Superior temporal gyrus (tissue), 1 donor: ENCODE measurements around the gene UBE2D2.
A peak's percentile ranks its signal among the peaks of the same experiment; 100 is the strongest.
"Not testable (repeated sequence)": the region's sequence is repeated elsewhere in the genome, so short reads cannot be mapped to it uniquely, and the experiment has no call there.

Source experiments
- DNase-seq: peaks from one replicate; pipeline ENCODE4 v3.0.0-alpha.2; 2016; ENCODE audit errors: extremely low spot score

UBE2D2 gene

DNA sequence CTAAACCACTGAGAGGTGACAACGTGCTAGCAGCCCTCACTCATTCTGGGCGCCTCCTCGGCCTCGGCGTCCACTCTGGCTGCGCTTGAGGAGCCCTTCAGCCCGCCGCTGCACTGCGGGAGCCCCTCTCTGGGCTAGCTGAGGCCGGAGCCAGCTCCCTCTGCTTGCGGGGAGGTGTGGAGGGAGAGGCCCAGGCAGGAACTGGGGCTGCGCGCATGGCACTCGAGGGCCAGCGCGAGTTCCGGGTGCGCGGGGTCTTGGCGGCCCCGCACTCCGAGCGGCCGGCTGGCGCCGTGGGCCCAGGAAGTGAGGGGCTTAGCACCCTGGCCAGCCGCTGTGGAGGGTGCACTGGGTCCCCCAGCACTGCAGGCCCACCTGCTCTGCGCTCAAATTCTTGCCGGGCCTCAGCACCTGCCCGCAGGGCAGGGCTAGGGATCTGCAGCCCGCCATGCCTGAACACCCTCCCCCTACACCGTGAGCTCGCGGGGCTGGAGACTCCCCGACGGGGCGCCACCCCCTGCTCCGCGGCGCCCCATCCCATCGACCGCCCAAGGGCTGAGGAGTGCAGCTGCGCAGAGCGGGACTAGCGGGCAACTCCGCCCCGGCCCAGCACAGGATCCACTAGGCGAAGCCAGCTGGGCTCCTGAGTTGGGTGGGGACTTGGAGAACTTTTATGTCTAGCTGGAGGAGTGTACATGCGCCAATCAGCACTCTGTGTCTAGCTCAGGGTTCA is 11.8 kb upstream of the UBE2D2 start:
- DNase-seq: no peak

DNA sequence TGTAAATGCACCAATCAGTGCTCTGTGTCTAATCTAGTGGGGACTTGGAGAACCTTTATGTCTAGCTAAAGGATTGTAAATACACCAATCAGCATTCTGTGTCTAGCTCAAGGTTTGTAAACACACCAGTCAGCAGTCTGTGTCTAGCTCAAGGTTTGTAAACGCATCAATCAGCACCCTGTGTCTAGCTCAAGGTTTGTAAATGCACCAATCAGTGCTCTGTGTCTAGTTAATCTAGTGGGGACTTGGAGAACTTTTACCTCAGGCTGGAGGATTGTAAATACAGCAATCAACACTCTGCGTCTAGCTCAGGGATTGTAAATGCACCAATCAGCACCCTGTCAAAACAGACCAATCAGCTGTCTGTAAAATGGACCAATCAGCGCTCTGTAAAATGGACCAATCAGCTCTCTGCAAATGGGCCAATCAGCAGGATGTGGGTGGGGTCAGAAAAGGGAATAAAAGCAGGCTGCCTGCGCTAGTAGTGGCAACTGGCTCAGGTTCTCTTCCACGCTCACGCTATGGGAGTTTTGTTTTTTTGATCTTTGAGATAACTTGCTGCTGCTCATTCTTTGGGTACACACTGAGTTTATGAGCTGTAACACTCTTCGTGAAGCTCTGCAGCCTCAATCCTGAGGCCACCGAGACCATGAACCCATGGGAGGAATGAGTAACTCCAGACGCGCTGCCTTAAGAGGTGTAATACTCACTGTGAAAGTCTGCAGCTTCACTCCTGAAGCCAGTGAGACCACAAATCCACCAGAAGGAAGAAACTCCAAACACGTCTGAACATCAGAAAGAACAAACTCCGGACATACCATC is 10.9 kb upstream of the UBE2D2 start:
- DNase-seq: not testable (repeated sequence)

DNA sequence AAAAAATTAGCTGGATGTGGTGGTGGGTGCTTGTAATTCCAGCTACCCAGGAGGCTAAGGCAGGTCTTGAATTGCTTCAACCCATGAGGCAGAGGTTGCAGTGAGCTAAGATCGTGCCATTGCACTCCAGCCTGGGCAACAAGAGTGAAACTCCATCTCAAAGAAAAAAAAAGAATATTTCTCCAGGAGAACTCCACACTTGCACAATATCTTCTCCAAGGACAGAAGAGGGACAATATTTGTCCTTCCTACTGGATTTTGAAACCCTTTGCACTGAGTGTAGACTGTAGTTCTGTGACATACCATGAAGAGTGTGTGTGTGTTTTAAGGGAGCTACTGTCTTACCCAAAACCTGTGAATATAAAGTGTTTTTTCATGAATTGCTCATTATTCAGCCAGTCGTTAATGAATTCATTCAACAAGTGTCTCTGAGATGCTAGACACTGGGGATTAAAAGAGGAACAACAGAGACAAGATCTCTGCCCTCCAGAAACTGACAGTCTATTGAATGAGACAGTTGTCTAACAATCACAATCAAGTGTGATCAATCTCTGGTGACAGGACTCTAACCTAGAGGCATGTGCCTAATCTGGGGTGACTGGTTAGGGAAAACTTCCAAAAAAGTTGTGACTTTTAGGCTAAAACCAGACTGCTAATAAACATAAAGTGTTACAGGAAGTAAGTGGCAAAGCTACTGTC is 9.8 kb upstream of the UBE2D2 start:
- no peak for DNase-seq

DNA sequence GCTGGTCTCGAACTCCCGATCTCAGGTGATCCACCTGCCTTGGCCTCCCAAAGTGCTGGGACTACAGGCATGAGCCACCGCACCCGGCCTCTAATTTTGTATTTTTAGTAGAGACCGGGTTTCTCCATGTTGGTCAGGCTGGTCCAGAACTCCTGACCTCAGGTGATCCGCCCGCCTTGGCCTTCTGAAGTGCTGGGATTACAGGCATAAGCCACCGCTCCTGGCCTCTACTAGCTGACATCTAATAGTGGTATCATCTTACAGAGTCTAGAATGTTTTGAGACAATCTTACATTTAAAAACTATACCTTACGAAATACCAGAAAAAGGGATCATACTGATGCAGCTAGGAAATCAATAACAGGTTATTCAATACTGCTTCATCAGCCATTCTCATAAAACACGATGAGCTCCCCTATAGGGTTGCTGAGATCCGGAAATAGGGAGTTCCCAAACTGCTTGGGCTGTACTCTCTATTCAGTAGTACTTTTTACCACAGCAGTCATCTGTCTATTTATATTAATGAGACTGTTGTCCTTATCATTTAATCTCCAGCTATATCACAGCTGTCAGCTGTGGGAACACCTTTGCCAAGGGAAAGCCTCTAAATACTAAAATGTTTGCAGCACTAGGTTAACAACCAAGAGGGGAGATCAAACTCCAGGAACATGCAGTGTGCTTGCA is 8.1 kb upstream of the UBE2D2 start:
- DNase-seq: no peak

DNA sequence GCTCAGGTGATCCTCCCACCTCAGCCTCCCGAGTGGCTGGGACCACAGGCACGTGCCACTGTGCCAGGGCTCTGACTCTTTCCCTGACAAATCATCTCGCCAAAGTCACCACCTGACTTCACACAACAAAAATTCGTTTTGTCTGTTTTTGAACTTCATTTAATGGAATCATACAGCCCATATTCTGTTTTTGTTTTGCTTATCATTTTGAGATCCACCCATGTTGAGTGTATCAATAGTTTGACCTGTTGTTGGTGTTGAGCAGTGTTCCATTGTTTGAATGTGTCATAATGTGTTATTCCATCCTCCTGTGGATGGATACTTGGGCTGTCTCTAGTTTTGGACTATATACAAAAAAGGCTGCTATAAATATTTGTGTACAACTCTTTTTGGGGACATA is 6.9 kb upstream of the UBE2D2 start:
- DNase-seq: no peak

DNA sequence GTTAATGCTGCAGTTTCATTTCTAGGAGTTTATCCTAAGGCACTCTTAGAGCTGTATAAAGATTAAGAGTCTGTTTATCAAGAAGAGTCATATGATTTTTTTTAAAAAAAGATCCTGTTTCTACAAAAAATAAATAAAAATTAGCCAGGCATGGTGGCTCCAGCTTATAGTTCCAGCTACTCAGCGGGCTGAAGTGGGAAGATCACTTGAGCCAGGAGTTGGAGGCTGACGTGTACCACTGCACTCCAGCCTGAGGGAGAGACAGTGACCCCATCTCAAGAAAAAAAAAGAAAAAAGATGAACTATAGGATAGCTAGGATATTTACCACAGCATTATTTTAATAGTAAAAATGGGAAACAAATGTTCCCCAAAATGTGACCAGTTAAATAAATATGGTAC is 3.3 kb upstream of the UBE2D2 start:
- no peak for DNase-seq

DNA sequence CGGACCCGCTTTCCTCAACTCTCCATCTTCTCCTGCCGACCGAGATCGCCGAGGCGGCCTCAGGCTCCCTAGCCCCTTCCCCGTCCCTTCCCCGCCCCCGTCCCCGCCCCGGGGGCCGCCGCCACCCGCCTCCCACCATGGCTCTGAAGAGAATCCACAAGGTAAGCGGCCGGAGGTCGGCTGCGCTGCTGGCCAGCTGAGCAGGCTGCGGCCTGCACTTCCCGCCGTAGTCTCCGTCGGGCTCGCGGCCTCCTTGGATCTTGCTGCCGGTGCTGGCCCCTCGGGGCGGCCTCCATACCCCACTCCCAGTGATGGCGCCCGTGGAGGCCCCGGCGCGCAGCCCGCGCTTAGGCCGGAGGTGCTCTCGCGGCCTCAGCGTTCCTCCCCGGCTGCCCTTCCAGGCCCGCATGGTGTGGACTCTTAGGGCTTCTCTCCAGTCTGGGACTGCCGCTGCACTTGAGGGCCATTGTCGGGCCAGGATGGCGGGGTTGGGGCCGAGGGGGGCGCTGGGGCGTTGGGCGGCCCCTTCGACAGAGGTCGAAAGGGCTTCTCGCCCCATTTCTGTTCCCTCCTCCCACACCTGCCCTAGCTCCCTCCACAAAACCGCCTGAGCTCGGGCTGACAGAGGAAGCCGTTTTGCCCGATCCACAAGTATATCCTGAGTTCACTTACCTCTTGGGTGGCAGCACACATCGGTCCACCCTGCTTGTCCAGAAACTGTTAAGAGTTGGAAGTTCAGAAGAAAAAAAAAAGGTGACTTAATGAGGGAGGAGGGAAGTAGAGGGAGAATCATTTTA is 714 bp downstream of the UBE2D2 start:
- no peak for DNase-seq

DNA sequence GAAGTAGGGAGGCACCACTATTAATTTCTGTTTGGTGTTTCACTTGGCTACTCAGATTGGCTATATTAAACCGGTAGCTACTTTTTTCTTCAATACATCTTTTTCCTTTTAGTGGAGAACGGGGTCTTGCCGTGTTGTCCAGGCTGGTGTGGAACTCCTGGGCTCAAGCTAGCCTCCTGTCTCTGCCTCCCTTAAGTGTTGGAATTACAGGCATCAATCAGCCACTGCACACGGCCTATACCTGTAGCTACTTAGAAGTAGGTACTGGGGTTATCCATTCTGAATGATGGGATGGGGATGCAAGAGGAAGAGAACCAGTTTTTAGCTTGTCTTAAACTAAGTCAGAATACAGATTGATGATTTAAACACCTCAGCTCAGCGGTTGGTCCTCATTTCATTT is 1.7 kb downstream of the UBE2D2 start:
- DNase-seq: no peak

DNA sequence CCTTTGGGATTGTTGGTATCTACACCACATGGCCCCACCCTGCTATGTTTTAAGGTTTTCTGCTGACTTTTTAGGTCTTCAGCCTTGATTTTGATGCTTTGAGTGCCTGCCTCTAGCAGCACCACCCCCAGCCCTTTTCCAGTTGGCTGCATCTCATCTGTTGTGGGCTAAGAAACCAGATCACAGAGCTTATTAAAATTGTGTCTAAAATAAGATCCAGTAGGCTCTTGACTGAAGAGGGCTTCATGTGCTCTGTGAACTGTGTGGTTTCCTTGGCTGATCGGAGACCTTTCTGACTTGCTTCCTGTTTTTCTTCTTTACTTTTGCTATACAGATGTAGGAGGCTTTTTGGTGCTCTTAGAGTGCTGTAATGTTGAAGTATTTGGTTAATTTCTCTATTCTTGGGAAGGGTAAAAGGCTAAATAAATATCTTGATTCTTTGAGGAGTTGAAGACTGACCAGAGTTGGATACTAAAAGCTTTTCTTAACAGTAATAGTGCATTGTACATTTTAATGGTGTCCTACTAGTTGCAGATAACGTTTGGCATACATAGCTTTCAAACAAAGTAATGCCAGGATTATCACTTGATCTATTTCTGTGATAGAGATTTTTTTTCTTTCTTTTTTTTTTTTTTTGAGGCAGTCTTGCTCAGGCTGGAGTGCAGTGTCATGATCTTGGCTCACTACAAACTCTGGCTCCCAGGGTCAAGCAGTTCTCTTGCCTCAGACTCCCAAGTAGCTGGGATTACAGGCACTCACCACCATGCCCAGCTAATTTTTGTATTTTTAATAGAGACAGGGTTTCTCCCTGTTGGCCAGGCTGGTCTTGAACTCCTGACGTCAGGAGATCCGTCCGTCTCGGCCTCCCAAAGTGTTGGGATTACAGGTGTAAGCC is 4.5 kb downstream of the UBE2D2 start:
- no peak for DNase-seq

DNA sequence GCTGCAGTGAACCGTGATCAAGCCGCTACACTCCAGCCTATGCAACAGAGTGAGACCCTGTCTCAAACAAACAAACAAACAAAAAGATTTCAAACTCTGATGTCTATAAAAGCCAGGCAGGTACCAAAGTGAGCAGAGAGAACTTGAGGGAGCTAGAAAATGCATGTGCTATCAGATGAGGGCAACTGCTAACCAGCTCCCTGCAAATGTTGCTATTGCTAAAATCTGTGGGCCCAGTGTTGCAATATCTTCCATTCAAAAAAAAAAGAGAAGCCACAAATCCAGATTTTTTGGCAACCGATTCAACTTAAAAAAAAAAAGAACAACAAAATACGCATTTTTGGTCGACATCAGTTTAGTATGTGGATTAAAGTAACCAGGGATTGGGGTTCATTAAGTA is 5.5 kb downstream of the UBE2D2 start:
- DNase-seq: no peak

DNA sequence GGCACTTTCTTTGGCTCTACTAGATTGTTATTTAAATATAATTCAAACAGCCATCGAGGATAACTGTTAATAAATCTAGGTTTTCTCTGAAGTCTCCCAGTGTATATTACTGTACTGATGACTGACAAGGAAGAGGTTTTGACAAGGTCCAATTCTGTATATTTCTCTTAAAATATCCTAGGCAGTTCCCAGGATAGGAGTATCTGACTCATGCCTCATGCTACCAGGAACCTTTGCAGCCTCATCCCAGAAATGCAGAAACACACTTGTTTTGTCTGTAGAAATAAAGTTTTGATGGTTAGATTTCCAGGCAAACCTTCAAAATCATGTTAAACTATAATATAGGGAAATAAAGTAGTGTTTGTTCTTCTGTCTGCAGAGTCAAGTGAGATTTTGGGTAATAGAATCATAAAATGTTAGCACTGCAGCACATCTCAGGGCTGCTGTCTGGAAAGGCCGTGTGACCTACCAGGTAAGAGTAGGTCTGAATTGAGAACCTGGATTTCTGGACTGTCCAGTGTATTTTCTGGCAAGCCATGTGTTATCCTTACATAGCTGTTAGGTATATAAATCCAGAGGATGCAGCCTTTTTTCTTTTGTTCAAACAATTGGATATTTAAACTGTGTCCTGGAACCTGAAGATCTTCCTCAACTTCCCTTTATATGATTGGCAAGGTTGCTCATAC is 8.3 kb downstream of the UBE2D2 start:
- no peak for DNase-seq

DNA sequence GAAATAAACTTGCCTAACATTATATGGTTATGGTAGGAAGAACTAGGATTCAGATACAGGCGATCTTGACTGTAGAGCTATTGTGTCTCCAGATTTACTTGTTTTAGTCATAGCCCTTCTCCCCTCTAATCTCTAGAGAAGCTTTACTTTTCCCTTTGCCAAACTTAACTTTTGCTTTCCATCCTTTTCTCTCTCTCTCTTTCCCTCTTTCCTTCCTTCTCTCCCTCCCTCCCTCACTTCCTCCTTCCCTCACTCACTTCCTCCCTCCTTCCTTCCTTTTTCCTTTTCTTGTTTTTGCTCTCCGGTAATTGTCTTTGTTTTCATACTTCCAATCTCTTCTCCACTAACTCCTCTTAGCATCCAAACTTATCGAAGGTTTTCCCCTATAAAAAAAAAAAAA is 10.4 kb downstream of the UBE2D2 start:
- no peak for DNase-seq

DNA sequence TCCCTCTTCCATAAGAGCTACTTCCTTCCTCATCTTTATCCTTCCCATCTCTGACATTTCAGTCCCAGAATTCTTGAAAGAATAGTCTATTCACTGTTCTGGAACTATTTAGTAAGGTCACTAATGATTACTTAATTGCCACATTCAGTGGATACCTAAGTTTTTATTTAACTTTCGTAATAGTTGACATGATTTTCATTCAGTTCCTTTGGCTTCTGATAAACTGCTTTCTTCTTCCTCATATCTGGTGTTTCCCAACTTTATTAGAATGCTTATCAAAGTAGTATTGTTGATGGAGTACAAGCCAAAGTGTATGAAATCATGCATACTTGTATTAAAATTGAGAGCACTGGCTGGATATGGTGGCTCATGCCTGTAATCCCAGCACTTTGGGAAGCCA is 10.8 kb downstream of the UBE2D2 start:
- DNase-seq: no peak

DNA sequence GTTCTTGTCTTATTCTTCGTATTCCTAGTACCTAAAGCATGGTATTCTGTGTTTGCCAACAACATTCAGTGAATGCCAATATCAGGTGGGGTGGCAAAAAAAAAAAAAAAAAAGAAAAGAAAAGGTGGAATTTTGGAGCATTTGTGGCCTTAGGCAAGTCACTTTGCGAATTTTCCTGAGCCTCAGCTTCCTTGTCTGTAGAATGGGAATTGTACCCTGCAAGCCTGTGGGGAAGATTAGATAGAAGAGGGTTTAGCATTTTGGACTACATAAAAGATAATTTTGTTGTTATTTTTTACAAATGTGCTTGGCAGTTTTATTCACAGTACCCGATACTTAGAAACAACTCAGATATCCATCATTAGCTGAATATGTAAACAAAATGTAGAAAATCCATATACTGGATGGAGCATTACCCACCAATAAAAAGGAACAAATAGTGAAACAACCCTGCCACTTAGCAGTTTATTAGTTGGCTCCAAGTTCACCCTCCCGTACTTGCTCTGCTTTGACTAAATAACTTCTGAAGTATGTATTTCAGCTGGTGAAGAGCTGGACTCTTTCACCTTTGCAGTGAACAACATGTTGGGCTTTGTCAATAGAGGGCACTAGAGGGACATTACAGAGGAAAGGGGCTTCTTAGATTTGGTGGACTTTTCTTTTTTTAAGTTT is 13.6 kb downstream of the UBE2D2 start:
- DNase-seq: peak; percentile 50

DNA sequence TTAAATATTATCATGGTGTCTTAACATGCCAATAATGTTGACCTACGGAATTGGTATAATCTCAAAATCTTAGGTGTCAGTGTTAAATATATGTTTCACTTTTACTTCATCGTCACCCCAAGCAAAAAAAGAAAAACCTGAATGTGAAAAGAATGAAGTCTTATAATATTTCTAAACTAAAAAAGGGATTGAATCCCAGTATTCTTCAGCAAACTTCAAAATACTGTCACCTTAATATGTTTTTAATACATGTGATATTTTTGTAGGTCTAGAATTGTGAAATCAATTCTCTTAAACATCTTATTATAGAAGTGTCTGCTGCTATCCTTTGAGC is 14.1 kb downstream of the UBE2D2 start:
- DNase-seq: no peak

DNA sequence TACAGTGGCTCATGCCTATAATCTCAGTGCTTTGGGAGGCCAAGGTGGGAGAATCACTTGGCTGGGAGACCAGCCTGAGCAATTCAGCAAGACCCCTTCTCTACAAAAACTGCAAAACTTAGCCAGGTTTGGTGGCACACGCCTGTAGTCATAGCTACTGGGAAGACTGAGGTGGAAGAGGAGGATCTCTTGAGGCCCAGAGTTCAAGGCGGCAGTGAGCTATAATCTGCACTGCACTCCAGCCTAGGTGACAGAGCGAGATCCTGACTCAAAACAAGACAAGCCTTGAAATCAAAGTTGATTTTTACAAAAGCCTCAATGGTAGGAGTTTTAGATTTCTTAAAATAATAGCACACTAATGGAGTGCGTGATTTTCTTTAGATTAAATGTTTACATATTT is 14.6 kb downstream of the UBE2D2 start:
- DNase-seq: no peak

DNA sequence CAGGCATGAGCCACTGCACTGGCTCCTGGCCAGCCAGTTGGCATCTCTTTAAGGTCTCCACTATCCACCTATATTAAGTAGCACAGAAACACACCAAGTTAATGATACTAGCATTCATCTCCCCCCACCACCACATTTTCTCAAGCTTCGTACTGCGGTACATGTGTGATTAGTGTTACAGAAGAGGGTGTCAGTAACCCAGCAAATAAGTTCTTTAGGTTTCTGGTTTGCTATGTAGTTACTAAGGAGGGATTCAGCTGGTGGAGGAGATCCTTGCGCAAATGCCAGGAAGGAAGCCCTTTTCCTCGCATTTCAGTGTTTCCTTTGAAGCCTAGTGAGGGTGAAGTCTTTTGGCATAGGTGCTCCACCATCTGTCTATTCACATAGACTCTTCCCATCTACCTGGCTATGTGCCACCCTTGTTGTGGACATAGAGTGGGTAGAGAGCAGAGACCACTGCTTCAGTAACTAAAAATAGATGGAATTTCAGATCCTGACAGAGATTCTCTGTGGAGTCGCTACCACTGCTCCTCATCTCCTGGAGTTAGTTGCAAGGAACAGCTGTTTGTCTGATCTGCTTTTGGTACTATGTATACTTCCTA is 16.7 kb downstream of the UBE2D2 start:
- no peak for DNase-seq

DNA sequence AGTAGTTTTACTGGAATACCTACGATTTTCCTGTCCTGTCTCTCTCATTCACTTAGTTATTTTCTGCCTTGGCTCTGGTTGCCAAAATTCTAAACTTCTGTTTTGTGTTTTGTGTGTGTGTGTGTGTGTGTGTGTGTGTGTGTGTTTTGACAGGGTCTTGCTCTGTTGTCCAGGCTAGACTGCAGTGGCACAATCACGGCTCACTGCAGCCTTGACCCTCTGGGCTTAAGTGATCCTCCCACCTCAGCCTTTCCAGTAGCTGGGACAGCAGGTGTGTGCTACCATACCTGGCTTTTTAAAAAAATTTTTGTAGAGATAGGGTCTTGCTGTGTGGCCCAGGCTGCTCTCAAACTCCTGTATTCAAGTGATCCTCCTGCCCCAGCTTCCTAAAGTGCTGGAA is 17.2 kb downstream of the UBE2D2 start:
- DNase-seq: no peak

DNA sequence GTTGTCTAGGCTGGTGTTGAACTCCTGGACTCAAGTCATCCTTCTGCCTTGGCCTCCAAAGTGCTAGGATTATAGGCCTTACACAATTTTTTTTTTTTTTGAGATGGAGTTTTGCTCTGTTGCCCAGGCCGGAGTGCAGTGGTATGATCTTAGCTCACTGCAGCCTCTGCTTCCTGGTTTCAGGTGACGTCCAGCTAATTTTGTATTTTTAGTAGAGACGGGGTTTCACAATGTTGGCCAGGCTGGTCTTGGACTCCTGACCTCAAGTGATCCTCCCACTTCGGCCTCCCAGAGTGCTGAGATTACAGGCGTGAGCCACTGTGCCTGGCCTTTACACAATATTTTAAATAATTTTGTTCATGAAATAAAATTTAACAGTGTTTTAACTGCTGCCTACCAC is 21.0 kb downstream of the UBE2D2 start:
- not testable (repeated sequence) for DNase-seq
